NB4 (cell line): ENCODE results near the gene CUX1.
A peak's percentile ranks its signal among the peaks of the same experiment; 100 is the strongest.
"Not testable (repeated sequence)": the region's sequence is repeated elsewhere in the genome, so short reads cannot be mapped to it uniquely, and the experiment has no call there.

ENCODE experiments used
- DNase-seq: peaks from one replicate; pipeline ENCODE4 v3.0.0; 2010; ENCODE audit warnings: low read depth
- H3K4me3 ChIP-seq: one replicate; pipeline ENCODE4 v1.5.1; 2011; ENCODE audit warnings: mild to moderate bottlenecking, low read depth, low read length, moderate library complexity
- MYC ChIP-seq: IDR thresholded peaks from 2 replicates; pipeline ENCODE4 v1.6.1; 2011; ENCODE audit warnings: low read depth, low read length
- POLR2A ChIP-seq: IDR thresholded peaks from 2 replicates; pipeline ENCODE4 v1.6.1; 2011; ENCODE audit warnings: mild to moderate bottlenecking; ENCODE audit not compliant: insufficient read length; ENCODE audit errors: extremely low read depth
- TF ChIP-seq, protein P1 (sequence below): IDR thresholded peaks from 2 replicates; pipeline ENCODE4 v1.6.1; 2011; ENCODE audit warnings: low read depth, low read length
- TF ChIP-seq, protein P2 (sequence below): IDR thresholded peaks from one replicate; pipeline ENCODE4 v1.5.1; 2012; ENCODE audit warnings: low read depth, low read length

CUX1 gene

GRCh38 chr7:102297487-102298218 lies 480.2 kb downstream of the CUX1 start:
- no peak for DNase-seq
- TF ChIP-seq, protein P1, sequence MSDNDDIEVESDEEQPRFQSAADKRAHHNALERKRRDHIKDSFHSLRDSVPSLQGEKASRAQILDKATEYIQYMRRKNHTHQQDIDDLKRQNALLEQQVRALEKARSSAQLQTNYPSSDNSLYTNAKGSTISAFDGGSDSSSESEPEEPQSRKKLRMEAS: no peak
- TF ChIP-seq MYC (no peak), POLR2A (no peak)
- TF ChIP-seq, protein P2, sequence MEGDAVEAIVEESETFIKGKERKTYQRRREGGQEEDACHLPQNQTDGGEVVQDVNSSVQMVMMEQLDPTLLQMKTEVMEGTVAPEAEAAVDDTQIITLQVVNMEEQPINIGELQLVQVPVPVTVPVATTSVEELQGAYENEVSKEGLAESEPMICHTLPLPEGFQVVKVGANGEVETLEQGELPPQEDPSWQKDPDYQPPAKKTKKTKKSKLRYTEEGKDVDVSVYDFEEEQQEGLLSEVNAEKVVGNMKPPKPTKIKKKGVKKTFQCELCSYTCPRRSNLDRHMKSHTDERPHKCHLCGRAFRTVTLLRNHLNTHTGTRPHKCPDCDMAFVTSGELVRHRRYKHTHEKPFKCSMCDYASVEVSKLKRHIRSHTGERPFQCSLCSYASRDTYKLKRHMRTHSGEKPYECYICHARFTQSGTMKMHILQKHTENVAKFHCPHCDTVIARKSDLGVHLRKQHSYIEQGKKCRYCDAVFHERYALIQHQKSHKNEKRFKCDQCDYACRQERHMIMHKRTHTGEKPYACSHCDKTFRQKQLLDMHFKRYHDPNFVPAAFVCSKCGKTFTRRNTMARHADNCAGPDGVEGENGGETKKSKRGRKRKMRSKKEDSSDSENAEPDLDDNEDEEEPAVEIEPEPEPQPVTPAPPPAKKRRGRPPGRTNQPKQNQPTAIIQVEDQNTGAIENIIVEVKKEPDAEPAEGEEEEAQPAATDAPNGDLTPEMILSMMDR: no peak

GRCh38 chr7:102300643-102301221 lies 483.3 kb downstream of the CUX1 start:
- DNase-seq: no peak
- H3K4me3 ChIP-seq: no peak overlapping the region
- no peak for TF ChIP-seq POLR2A
- no peak for TF ChIP-seq MYC
- TF ChIP-seq, protein P1: no peak
- TF ChIP-seq, protein P2: no peak

More at GRCh38 chr7:102297487-102298218, 480.2 kb downstream of the CUX1 start:
- H3K4me3 ChIP-seq: no peak overlapping the region

GRCh38 chr7:102301367-102301766 lies 483.9 kb downstream of the CUX1 start:
- H3K4me3 ChIP-seq, DNase-seq: not testable (repeated sequence)

GRCh38 chr7:102302025-102302424 lies 484.6 kb downstream of the CUX1 start:
- no peak for DNase-seq
- TF ChIP-seq, protein P2: no peak
- TF ChIP-seq, protein P1: no peak
- no peak for TF ChIP-seq MYC
- TF ChIP-seq POLR2A: no peak
- H3K4me3 ChIP-seq: no peak overlapping the region

DNA sequence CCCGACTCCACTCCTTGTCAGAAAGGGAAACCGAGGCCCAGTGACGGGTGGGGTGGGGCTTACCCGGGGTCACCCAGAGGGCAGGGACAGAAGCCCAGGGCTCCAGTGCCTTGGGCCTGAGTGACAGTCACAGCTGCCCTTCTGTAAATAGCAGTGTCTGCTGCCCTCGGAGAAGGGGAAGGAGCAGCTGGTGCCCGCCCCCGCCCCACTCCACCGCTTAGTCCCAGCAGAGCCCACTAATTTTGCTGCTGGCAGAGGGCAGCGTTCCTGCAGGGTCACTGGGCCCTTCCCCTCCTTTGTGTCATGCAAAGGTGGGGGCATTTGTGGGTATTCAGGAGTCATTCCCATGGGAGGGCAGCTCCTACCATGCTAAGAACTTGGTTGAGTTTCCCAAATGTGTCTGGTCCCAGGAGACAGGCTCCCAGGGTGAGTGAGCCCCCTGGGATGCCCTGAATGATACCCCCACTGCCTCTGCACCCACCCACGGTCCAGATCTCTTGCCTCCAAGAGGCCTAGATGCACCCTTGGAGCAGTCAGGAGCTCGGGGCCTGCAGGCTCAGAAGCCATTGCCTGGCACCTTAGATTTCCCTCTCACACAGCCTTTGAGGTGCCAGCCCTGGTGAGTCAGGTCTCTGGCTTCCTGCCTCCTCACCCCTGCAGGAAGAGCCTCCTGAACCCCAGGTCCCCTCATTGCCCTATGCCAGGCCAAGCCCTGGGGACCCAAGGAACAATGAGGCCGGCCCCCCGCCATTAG lies 486.4 kb downstream of the CUX1 start:
- DNase-seq: peak; percentile 48
- H3K4me3 ChIP-seq: no peak overlapping the region
- TF ChIP-seq MYC (no peak), POLR2A (no peak)
- TF ChIP-seq, protein P1: no peak
- TF ChIP-seq, protein P2: no peak

GRCh38 chr7:102304668-102305067 lies 487.2 kb downstream of the CUX1 start:
- no peak overlapping the region for H3K4me3 ChIP-seq
- TF ChIP-seq, protein P1: no peak
- TF ChIP-seq MYC: no peak
- TF ChIP-seq, protein P2: no peak
- TF ChIP-seq POLR2A: no peak

More at GRCh38 chr7:102304668-102305067, 487.2 kb downstream of the CUX1 start:
- no peak for DNase-seq
